H1 (cell line): Measurements from ENCODE around the gene MCF2L. TPM values are rescaled to one million over a fixed set of nuclear protein-coding genes. Genes with fewer than 3 reads are reported as not detected.

ENCODE experiments used
- CEBPB ChIP-seq: IDR thresholded peaks from 2 replicates; pipeline ENCODE4 v1.6.1; 2012; ENCODE audit warnings: low read depth, low read length
- CREB1 ChIP-seq: IDR thresholded peaks from 2 replicates; pipeline ENCODE4 v1.6.1; 2012; ENCODE audit warnings: inconsistent platforms
- CTBP2 ChIP-seq: IDR thresholded peaks from 2 replicates; pipeline ENCODE4 v1.7.0; 2011; ENCODE audit warnings: borderline replicate concordance, mild to moderate bottlenecking, moderate library complexity, mixed read lengths, low read length; ENCODE audit not compliant: insufficient read depth, insufficient read length
- KDM1A ChIP-seq: fragments of 200-600, 300-600 bp; sonication (generic); IDR thresholded peaks from 2 replicates; pipeline ENCODE4 v1.7.1; 2016; ENCODE audit warnings: mild to moderate bottlenecking, low read length, borderline replicate concordance
- SP2 ChIP-seq: IDR thresholded peaks from 2 replicates; pipeline ENCODE4 v1.6.1; 2012; ENCODE audit warnings: mild to moderate bottlenecking, low read length, inconsistent platforms
- TBP ChIP-seq: IDR thresholded peaks from 2 replicates; pipeline ENCODE4 v1.6.1; 2011; ENCODE audit warnings: low read depth, low read length, improper control_type of control experiment
- polyA plus RNA-seq, 7 experiments: library from polyadenylated mRNA; depleted of rRNA in 3 of 7; stranded (reverse) in 5 of 7; unstranded in 2 of 7; fragments of >200 nt in 5 of 7; fragments of 200-250 nt in 2 of 7; gene quantifications; 1 replicate in 5 of 7; 2 replicates in 1 of 7; 4 replicates in 1 of 7; pipeline versions ENCODE4 v1.2.1 to v1.2.3, GENCODE V29; 2011 to 2013; ENCODE audit warnings: missing spikeins in 2 of 7, mixed read lengths in 2 of 7
- total RNA-seq: library from RNA; stranded (reverse); fragmentation: NEBNext Ultra II Directional; extraction: Animal tissue kit (Norgen Biotek cat#: 25700); gene quantifications from 2 replicates; pipeline ENCODE4 v1.2.1, GENCODE V29; 2021
- TF ChIP-seq, protein P1 (sequence below), 3 experiments: IDR thresholded peaks; 1 replicate in 2 of 3; 2 replicates in 1 of 3; pipeline versions ENCODE4 v1.5.1 to v1.6.1; 2011; ENCODE audit warnings: low read length in 3 of 3, mild to moderate bottlenecking in 3 of 3, inconsistent platforms in 2 of 3, low read depth in 1 of 3, moderate library complexity in 1 of 3; ENCODE audit not compliant: insufficient read depth in 1 of 3; ENCODE audit errors: control extremely low read depth in 1 of 3

MCF2L gene
- total and polyA plus RNA-seq, 2 of the 8 experiments (the other 6 are each of a cell fraction or from before 2014, with no cell fraction given): 10.1 to 24.4 TPM

DNA sequence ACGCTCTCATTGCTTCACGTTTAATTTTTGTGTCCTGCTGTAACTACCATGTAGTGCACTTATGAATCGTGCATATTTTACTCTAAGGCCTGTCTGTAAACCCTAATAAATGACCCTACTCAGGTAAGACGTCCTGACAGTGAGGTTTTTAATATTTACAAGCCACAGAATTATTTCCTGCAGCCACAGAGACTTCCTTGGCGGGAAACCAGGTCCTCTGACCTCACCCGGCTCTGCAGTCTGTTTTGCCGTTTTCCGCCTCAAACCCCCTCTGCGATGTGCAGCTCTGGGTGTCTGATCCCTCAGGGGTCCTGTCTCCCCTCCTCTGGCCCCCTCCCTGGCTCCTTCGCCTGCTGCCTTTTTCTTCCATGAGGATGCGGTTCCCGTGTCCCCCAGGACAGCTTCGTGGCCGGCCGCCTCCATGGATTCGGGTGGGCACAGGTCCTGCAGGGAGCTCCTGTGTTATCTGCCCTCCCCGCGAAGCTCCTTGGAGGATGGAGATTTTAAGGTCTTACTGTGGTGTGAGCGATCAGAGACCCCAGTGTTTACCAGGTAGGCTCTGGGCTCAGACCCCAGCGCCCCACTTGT, 66.3 kb downstream of the MCF2L start (continued):
- TF ChIP-seq, protein P1, sequence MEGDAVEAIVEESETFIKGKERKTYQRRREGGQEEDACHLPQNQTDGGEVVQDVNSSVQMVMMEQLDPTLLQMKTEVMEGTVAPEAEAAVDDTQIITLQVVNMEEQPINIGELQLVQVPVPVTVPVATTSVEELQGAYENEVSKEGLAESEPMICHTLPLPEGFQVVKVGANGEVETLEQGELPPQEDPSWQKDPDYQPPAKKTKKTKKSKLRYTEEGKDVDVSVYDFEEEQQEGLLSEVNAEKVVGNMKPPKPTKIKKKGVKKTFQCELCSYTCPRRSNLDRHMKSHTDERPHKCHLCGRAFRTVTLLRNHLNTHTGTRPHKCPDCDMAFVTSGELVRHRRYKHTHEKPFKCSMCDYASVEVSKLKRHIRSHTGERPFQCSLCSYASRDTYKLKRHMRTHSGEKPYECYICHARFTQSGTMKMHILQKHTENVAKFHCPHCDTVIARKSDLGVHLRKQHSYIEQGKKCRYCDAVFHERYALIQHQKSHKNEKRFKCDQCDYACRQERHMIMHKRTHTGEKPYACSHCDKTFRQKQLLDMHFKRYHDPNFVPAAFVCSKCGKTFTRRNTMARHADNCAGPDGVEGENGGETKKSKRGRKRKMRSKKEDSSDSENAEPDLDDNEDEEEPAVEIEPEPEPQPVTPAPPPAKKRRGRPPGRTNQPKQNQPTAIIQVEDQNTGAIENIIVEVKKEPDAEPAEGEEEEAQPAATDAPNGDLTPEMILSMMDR (IDR thresholded peaks at IDR 0.05; ENCODE audit: control extremely low read depth in 1 of 3, insufficient read depth in 1 of 3, low read depth in 1 of 3, low read length in 3 of 3): no peak
- TF ChIP-seq KDM1A: no peak
- no peak for TF ChIP-seq CREB1
- TF ChIP-seq SP2: no peak
- TF ChIP-seq CEBPB: no peak
- TF ChIP-seq CTBP2: no peak
- no peak for TF ChIP-seq TBP
